SIG-M5 treated with dmso at 0.1 percent for 504 hours (cell line): ENCODE results near the gene ASPRV1.
"Not testable (repeated sequence)": the region's sequence is repeated elsewhere in the genome, so short reads cannot be mapped to it uniquely, and the experiment has no call there.

Experiments
- DNase-seq: peaks from one replicate; lab custom pipeline; 2025; ENCODE audit not compliant: unreplicated experiment; lab: John Stamatoyannopoulos, UW

Gene ASPRV1

GRCh38 chr2:69962986-69963730 is 1.7 kb upstream of the ASPRV1 start:
- DNase-seq = no peak

DNA sequence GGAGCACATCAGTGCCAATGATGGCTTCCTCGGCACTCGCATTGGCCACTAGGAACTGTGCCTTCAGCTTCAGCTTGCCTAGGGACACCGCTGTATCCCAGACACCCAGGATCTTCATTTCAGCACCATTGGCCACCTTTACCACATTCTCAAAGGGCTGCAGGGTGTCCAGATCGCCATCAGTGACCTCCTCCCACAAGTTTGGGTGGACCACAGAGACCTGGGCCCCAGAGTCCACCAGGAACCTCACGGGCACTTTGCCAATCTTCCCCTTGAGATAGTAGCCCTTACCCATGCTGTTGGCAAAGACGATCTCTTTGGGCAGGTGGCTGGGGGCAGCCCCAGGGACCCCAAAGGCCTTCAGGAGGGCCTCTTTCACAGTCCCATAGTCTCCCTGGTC is 610 bp downstream of the ASPRV1 start:
- no peak for DNase-seq

GRCh38 chr2:69959425-69959824 is 2.0 kb downstream of the ASPRV1 start:
- no peak for DNase-seq

DNA sequence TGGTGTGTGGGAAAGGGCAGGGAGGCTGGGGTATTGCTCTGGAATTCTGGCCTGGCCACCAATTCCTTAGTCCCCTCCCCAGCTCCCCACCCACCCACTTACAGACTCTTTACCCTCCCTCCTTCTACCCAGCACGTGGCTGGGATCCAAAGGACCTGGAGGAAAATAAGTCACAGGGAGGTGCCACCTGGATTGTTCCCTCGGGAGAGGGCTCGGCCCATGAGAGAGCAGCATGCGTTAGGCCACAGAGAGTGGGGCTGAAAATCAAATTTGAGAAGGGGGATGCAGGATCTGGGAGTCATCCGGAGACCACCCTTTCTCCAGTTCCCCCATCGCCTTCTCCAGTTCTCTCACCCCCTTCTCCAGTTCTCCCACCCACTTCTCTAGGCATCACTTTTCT is 3.0 kb downstream of the ASPRV1 start:
- no peak for DNase-seq

- no peak for DNase-seq
These were observed 3.5 kb downstream of the ASPRV1 start for GRCh38 chr2:69957965-69958364.

- DNase-seq = no peak
These were observed 4.9 kb downstream of the ASPRV1 start for GRCh38 chr2:69956475-69956979.

GRCh38 chr2:69955029-69955428 is 6.4 kb downstream of the ASPRV1 start:
- no peak for DNase-seq

GRCh38 chr2:69954084-69954483 is 7.3 kb downstream of the ASPRV1 start:
- no peak for DNase-seq

- peak; percentile 72 for DNase-seq
These were observed 8.9 kb downstream of the ASPRV1 start for GRCh38 chr2:69952336-69953115.

DNA sequence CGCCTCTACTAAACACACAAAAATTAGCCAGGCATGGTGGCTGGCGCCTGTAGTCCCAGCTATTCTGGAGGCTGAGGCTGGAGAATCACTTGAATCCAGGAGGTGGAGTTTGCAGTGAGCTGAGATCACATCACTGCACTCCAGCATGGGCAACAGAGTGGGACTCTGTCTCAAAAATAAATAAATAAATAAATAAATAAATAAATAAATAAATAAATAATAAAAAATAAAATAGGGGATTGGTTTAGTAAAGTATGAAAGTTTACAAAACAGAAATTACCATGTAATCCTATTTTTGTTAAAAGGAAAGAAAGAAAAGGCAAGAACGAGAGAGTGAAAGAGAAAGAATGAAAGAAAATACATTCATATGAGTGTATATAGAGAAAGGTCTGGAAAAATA is 10.8 kb downstream of the ASPRV1 start:
- not testable (repeated sequence) for DNase-seq

- no peak for DNase-seq
These were observed 11.2 kb downstream of the ASPRV1 start for GRCh38 chr2:69950241-69950640.

- DNase-seq = no peak
These were observed 12.3 kb downstream of the ASPRV1 start for GRCh38 chr2:69948963-69949645.

- DNase-seq = no peak
These were observed 13.1 kb downstream of the ASPRV1 start for GRCh38 chr2:69948032-69948962.

DNA sequence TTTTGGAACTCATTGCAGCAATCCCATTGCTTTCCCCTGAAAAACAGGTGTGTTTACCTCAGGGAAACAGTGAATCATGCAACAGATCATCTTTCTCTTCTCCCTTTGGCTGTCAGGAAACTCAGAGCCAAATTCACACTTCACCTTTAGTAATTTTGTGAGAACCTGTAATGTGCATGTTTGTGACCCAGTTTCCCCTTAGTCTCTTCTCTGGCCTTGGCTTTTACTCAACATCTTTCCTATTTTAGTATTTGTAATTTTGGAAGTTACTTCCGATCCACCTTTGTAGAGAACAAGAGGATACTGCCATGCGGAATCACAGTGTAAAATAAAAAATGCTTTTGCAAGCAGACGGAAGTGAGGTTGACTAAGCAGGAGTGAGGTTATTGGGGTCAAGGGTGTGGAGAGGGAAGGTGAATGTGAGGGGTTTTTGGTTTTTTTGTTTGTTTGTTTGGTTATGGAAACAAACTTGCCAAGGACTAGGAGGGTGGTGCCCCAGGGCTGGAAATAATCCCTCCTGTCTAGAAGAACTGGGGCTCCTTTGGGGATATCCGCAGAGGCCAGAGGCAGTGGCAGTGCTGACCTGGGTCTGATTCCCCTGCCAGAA is 14.0 kb downstream of the ASPRV1 start:
- DNase-seq = no peak

- peak; percentile 74 for DNase-seq
These were observed 14.8 kb downstream of the ASPRV1 start for GRCh38 chr2:69946351-69947324.

- no peak for DNase-seq
These were observed 15.5 kb downstream of the ASPRV1 start for GRCh38 chr2:69945941-69946340.

- DNase-seq = peak; percentile 79
These were observed 16.0 kb downstream of the ASPRV1 start for GRCh38 chr2:69945441-69945840.

DNA sequence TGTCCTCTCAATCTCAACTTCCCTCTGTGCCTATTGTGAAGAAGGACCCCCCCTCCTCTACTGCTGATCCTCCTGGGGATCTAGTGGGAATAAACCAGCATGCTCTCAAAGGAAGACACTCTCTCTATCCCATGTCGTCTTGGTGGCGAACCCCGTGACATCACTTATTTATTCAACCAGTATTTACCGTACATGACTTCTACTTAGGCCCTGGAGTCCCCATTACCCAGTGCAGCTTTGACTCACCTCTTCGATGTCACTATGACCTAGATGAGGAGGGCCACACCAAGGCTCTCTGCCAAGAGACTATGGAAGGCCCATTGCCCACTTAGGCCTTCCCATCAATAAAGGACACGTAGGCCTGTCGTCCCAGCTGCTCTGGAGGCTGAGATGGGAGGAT is 16.7 kb downstream of the ASPRV1 start:
- no peak for DNase-seq
